PC-3 (cell line): ENCODE results near the gene HNF4A.

Experiments used
- EZH2 ChIP-seq: fragments of 300-600 bp; sonication (generic); IDR thresholded peaks from one replicate; pipeline ENCODE4 v1.6.1; 2017; ENCODE audit warnings: antibody characterized with exemption, mild to moderate bottlenecking, low read length; ENCODE audit not compliant: unreplicated experiment
- TF ChIP-seq, protein P1 (sequence below): fragments of 300-600 bp; sonication (generic); conservative IDR thresholded peaks from 2 replicates; pipeline ENCODE4 v1.5.1; 2017; ENCODE audit warnings: antibody characterized with exemption, low read depth, mild to moderate bottlenecking, low read length

DNA sequence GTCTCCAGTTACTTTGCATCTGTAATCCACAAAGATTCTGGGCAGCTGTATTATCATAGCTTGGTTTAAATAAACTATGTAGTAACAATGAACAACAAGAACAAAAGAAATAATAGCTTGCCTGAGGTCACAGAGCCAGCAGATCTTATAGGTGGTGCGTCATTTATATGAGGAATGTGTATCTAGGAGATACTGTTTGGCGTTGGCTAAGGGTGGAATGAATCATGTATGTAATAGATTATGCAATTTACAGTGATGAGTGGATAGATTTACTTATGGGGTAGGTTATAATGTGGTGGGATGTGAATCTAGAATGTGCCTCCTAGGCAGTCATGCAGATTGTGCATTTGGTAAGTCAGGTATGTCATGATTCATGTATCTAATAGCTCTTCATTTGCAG, 42.8 kb downstream of the HNF4A start:
- TF ChIP-seq, protein P1, sequence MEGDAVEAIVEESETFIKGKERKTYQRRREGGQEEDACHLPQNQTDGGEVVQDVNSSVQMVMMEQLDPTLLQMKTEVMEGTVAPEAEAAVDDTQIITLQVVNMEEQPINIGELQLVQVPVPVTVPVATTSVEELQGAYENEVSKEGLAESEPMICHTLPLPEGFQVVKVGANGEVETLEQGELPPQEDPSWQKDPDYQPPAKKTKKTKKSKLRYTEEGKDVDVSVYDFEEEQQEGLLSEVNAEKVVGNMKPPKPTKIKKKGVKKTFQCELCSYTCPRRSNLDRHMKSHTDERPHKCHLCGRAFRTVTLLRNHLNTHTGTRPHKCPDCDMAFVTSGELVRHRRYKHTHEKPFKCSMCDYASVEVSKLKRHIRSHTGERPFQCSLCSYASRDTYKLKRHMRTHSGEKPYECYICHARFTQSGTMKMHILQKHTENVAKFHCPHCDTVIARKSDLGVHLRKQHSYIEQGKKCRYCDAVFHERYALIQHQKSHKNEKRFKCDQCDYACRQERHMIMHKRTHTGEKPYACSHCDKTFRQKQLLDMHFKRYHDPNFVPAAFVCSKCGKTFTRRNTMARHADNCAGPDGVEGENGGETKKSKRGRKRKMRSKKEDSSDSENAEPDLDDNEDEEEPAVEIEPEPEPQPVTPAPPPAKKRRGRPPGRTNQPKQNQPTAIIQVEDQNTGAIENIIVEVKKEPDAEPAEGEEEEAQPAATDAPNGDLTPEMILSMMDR, result no peak
- no peak for TF ChIP-seq EZH2
